ENCODE measurements around the gene THG1L. TPM values are rescaled to one million over a fixed set of nuclear protein-coding genes. Genes with fewer than 3 reads are reported as not detected.

The THG1L gene
- total RNA-seq, 1 experiment from 2014 or later = 45.3 TPM

- TF ChIP-seq EZH2 (IDR thresholded peaks at IDR 0.05; ENCODE audit: low read length, unreplicated experiment) = no peak
- TF ChIP-seq EZH2phosphoT487 (IDR thresholded peaks at IDR 0.05; ENCODE audit: borderline replicate concordance, low read length) = no peak
- TF ChIP-seq, protein P1, sequence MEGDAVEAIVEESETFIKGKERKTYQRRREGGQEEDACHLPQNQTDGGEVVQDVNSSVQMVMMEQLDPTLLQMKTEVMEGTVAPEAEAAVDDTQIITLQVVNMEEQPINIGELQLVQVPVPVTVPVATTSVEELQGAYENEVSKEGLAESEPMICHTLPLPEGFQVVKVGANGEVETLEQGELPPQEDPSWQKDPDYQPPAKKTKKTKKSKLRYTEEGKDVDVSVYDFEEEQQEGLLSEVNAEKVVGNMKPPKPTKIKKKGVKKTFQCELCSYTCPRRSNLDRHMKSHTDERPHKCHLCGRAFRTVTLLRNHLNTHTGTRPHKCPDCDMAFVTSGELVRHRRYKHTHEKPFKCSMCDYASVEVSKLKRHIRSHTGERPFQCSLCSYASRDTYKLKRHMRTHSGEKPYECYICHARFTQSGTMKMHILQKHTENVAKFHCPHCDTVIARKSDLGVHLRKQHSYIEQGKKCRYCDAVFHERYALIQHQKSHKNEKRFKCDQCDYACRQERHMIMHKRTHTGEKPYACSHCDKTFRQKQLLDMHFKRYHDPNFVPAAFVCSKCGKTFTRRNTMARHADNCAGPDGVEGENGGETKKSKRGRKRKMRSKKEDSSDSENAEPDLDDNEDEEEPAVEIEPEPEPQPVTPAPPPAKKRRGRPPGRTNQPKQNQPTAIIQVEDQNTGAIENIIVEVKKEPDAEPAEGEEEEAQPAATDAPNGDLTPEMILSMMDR (conservative IDR thresholded peaks at IDR 0.05; ENCODE audit: low read depth, low read length) = no peak
- H3K4me1 ChIP-seq (ENCODE audit: insufficient read depth, low read length) = peaks cover 21% of the 10 kb centered on the region
- ATAC-seq = no peak
- H4K20me1 ChIP-seq (ENCODE audit: low read length) = no peaks in the 10 kb centered on the region
- no peaks in the 10 kb centered on the region for H3F3A ChIP-seq (ENCODE audit: low read length, unreplicated experiment)
- H3K4me3 ChIP-seq (ENCODE audit: low read length) = no peak overlapping the region
- POLR2A ChIA-PET (ENCODE audit: unreplicated experiment) = no interaction called here
- intact Hi-C loops (cut with micrococcal nuclease) = no loop called here
- H3K9me3 ChIP-seq (ENCODE audit: low read length) = no peaks in the 10 kb centered on the region
- no peak overlapping the region for H3K9ac ChIP-seq (ENCODE audit: low read length)
- no peaks in the 10 kb centered on the region for H3K27me3 ChIP-seq (ENCODE audit: low read length)
- no peak for DNase-seq
- BruUV-seq (replicated peaks) = no TSS peak
- no peaks in the 10 kb centered on the region for H3K79me2 ChIP-seq (ENCODE audit: low read length)
- CTCF ChIA-PET = no interaction called here
- H3K9me2 ChIP-seq (replicated peaks; ENCODE audit: low read length) = no peaks in the 10 kb centered on the region
- H3K36me3 ChIP-seq (ENCODE audit: low read depth, low read length) = no peaks in the 10 kb centered on the region
- no peak overlapping the region for H3K27ac ChIP-seq (ENCODE audit: low read length)
- H3K4me2 ChIP-seq (ENCODE audit: low read length) = no peak overlapping the region
- H2AFZ ChIP-seq (ENCODE audit: low read length) = no peak overlapping the region
Measured at GRCh38 chr5:157709346-157709745, 21.9 kb upstream of the THG1L start.

DNA sequence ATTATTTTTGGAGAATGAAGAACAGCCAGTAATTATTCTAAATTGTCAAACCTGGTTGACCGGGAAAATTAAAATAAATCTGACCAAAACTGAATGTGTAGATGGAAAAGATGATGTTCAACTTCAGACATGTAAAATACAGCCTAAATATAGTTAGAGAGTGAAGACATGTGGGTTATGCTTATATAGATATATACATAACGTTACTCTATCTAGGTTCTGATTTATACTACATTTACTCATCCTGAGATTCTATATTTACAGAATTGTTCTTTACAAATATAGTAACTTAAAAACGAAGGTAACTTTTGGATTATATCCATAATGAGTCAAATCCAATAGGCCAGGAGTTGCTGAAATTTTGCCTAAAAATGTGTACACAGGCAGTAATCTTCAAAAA is 20.8 kb upstream of the THG1L start:
- H3K27me3 ChIP-seq (ENCODE audit: low read length) = no peaks in the 10 kb centered on the region
- no peak overlapping the region for H2AFZ ChIP-seq (ENCODE audit: low read length)
- peak overlapping the region; percentile 41 for H3K4me2 ChIP-seq (ENCODE audit: low read length)
- H3K79me2 ChIP-seq (ENCODE audit: low read length) = no peaks in the 10 kb centered on the region
- ATAC-seq (peak; percentile 36), DNase-seq (no peak)
- intact Hi-C loops (cut with micrococcal nuclease) = loop anchor here (2.0 kb wide), 2 partner anchors 40 to 104 kb away; partner anchors contain the start of gene C5orf52
- TF ChIP-seq EZH2 (IDR thresholded peaks at IDR 0.05; ENCODE audit: low read length, unreplicated experiment) (no peak), EZH2phosphoT487 (IDR thresholded peaks at IDR 0.05; ENCODE audit: borderline replicate concordance, low read length) (no peak)
- TF ChIP-seq, protein P1 (conservative IDR thresholded peaks at IDR 0.05; ENCODE audit: low read depth, low read length) = no peak
- ChIA-PET CTCF (no interaction called here), POLR2A (ENCODE audit: unreplicated experiment) (no interaction called here)
- no peaks in the 10 kb centered on the region for H3K36me3 ChIP-seq (ENCODE audit: low read depth, low read length)
- no TSS peak for BruUV-seq (replicated peaks)
- no peaks in the 10 kb centered on the region for H4K20me1 ChIP-seq (ENCODE audit: low read length)
- no peaks in the 10 kb centered on the region for H3K9me2 ChIP-seq (replicated peaks; ENCODE audit: low read length)
- H3K4me3 ChIP-seq (ENCODE audit: low read length) = no peak overlapping the region
- peaks cover 22% of the 10 kb centered on the region for H3K4me1 ChIP-seq (ENCODE audit: insufficient read depth, low read length)
- no peaks in the 10 kb centered on the region for H3F3A ChIP-seq (ENCODE audit: low read length, unreplicated experiment)
- peak overlapping the region; percentile 65 for H3K27ac ChIP-seq (ENCODE audit: low read length)
- H3K9ac ChIP-seq (ENCODE audit: low read length) = peak overlapping the region; percentile 9
- no peaks in the 10 kb centered on the region for H3K9me3 ChIP-seq (ENCODE audit: low read length)

DNA sequence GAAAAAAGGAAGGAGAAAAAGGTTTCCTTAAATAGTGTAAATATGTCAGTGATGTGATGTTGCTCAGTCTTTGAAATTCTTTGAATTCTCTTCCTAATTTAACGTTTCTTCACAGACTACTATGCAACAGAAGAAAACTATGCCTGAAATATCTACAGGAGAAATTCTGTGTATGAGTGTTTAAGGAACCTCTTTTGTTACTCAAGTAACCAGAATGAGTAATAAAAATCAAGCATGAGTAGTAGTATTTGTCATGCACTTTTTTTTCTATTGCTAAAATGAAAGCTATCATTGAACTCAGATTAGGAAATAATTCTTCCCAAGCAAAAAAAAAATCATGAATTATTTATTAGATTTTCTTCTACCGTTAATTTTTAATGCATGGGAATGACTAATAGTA is 20.3 kb upstream of the THG1L start:
- Histone ChIP-seq H3F3A (ENCODE audit: low read length, unreplicated experiment) (no peaks in the 10 kb centered on the region), H3K4me1 (ENCODE audit: insufficient read depth, low read length) (peaks cover 22% of the 10 kb centered on the region), H3K9ac (ENCODE audit: low read length) (peak overlapping the region; percentile 18), H3K9me2 (replicated peaks; ENCODE audit: low read length) (no peaks in the 10 kb centered on the region), H3K9me3 (ENCODE audit: low read length) (no peaks in the 10 kb centered on the region), H4K20me1 (ENCODE audit: low read length) (no peaks in the 10 kb centered on the region), H2AFZ (ENCODE audit: low read length) (no peak overlapping the region), H3K4me2 (ENCODE audit: low read length) (peak overlapping the region; percentile 41), H3K79me2 (ENCODE audit: low read length) (no peaks in the 10 kb centered on the region), H3K27ac (ENCODE audit: low read length) (peak overlapping the region; percentile 65), H3K27me3 (ENCODE audit: low read length) (no peaks in the 10 kb centered on the region), H3K4me3 (ENCODE audit: low read length) (no peak overlapping the region), H3K36me3 (ENCODE audit: low read depth, low read length) (no peaks in the 10 kb centered on the region)
- intact Hi-C loops (cut with micrococcal nuclease) = loop anchor here (2.0 kb wide), 2 partner anchors 40 to 104 kb away; partner anchors contain the start of gene C5orf52
- ChIA-PET CTCF (no interaction called here), POLR2A (ENCODE audit: unreplicated experiment) (no interaction called here)
- ATAC-seq (peak; percentile 87), DNase-seq (peak; percentile 84)
- TF ChIP-seq EZH2 (IDR thresholded peaks at IDR 0.05; ENCODE audit: low read length, unreplicated experiment) (no peak), EZH2phosphoT487 (IDR thresholded peaks at IDR 0.05; ENCODE audit: borderline replicate concordance, low read length) (no peak)
- TF ChIP-seq, protein P1 (conservative IDR thresholded peaks at IDR 0.05; ENCODE audit: low read depth, low read length) = no peak
- BruUV-seq (replicated peaks) = no TSS peak
